Measurements from ENCODE around the gene CDC42BPB.

GRCh38 chr14:103088921-103089320 is 31.6 kb upstream of the CDC42BPB start:
- TF ChIP-seq CTCF (IDR thresholded peaks at IDR 0.05) (no peak), POLR2A (IDR thresholded peaks at IDR 0.05) (no peak)

Data from upper lobe of left lung (tissue), 4 donors.